Activated T-cell treated with anti-CD3 and anti-CD28 coated beads, Interleukin-2, amount 50 U/mL, for 72 hours (primary cell): ENCODE results near the gene SLIT3. TPM values are rescaled to one million over a fixed set of nuclear protein-coding genes. Genes with fewer than 3 reads are reported as not detected.
"Not testable (repeated sequence)": the region's sequence is repeated elsewhere in the genome, so short reads cannot be mapped to it uniquely, and the experiment has no call there.

Source experiments
- ATAC-seq, 2 donors: fragments of 150-1000 bp; cut with Tn5 transposase; replicated peaks in 1 of 2; 2 replicates each; pipeline ENCODE4 v1.10.0; 2021; ENCODE audit warnings: moderate library complexity in 2 of 2, mild to moderate bottlenecking in 1 of 2
- DNase-seq, 2 donors: peaks; one replicate each; pipeline ENCODE4 v3.0.0; 2021 to 2022; ENCODE audit warnings: mixed read lengths in 1 of 2
- H3K27ac Mint-ChIP-seq: one replicate; pipeline ENCODE4 v1.8.0; 2022; ENCODE audit warnings: mild to moderate bottlenecking, moderate library complexity, mixed read lengths
- H3K27me3 Mint-ChIP-seq: one replicate; pipeline ENCODE4 v1.8.0; 2022; ENCODE audit warnings: low read depth, mixed read lengths
- H3K36me3 Mint-ChIP-seq, 2 donors: one replicate each; pipeline ENCODE4 v1.8.0; 2022; ENCODE audit warnings: mixed read lengths in 2 of 2, mild to moderate bottlenecking in 1 of 2; ENCODE audit not compliant: insufficient read depth in 2 of 2
- H3K4me1 Mint-ChIP-seq: one replicate; pipeline ENCODE4 v1.8.0; 2022; ENCODE audit warnings: low read depth, mixed read lengths
- H3K4me3 Mint-ChIP-seq, 2 donors: one replicate each; pipeline ENCODE4 v1.8.0; 2022; ENCODE audit warnings: mild to moderate bottlenecking in 2 of 2, mixed read lengths in 2 of 2, moderate library complexity in 2 of 2
- H3K9me3 Mint-ChIP-seq, 2 donors: one replicate each; pipeline ENCODE4 v1.8.0; 2022; ENCODE audit warnings: mixed read lengths in 2 of 2
- total RNA-seq, 2 donors: library from RNA; stranded (reverse); gene quantifications; one replicate each; pipeline ENCODE4 v1.2.3, GENCODE V29; 2022

The SLIT3 gene
- total RNA-seq, 2 donors from 2014 or later = 1.7 to 3.1 TPM

DNA sequence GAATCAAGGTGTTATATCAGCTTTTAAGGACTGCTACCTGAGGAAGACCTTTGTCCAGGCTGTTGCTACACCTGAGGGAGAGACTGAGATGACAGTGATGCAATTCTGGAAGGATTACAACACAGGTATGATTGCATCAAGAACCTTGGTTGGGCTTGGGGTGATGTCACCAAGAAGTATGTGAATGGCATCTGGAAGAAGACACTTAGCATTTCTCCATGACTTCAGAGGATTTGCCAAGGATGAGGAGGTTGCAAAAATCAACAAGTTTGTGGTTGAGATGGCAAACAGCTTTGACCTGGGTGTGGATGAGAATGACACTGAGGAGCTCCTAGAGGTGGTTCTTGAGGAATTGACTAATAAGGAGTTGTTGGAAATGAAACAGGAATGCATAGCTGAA is 653.9 kb downstream of the SLIT3 start:
- Mint-ChIP-seq H3K36me3 (peaks cover 2 to 3% of the 10 kb centered on the region in 2 donors), H3K4me3 (no peak overlapping the region)
- DNase-seq = no peak

DNA sequence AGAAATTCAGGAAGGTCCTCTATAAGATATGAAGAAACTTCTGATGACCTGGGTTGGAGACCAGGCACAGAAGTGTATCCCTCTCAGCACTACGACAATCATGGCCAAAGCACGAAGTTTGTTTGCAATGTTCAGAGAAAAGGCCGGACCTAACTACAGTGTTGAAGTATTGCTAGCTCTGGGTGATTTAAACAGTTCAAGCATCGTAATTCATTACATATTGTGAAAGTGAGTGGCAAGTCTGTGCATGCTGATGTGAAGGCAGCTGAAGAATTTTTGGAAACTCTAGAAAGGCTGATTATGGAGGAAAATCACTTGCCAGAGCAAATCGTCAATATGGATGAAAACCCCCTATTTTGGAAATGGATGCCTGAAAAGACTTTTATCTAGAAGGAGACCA is 654.6 kb downstream of the SLIT3 start:
- no peak overlapping the region for H3K4me3 Mint-ChIP-seq
- no peak for ATAC-seq
- DNase-seq = no peak
- H3K36me3 Mint-ChIP-seq = peaks cover 2 to 3% of the 10 kb centered on the region in 2 donors
- peaks cover 6% of the 10 kb centered on the region for H3K4me1 Mint-ChIP-seq
- peaks cover 3 to 7% of the 10 kb centered on the region in 2 donors for H3K9me3 Mint-ChIP-seq
- peaks cover 7% of the 10 kb centered on the region for H3K27me3 Mint-ChIP-seq
- no peak overlapping the region for H3K27ac Mint-ChIP-seq

More for the DNA sequence above, 653.9 kb downstream of the SLIT3 start:
- H3K9me3 Mint-ChIP-seq = peaks cover 3 to 7% of the 10 kb centered on the region in 2 donors
- H3K4me1 Mint-ChIP-seq = peaks cover 6% of the 10 kb centered on the region
- peaks cover 7% of the 10 kb centered on the region for H3K27me3 Mint-ChIP-seq
- H3K27ac Mint-ChIP-seq = no peak overlapping the region
- ATAC-seq = no peak

DNA sequence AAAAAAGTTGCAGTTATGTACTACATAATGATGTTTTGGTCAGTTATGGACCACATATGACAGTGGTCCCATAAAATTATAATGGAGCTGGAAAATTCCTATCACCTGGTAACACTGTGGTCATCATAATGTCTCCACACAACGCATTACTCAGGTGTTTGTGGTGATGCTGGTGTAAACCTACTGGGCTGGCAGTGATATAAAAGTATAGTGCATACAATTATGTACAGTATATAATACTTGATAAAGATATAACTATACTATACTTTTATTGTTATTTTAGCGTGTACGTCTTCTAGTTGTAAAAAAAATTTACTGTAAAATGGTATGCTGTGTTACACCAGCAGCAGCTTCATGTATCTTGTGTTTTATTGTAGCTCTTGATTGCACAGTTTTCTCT is 655.7 kb downstream of the SLIT3 start:
- Mint-ChIP-seq H3K36me3 (peaks cover 2 to 3% of the 10 kb centered on the region in 2 donors), H3K4me1 (peaks cover 6% of the 10 kb centered on the region), H3K27me3 (no peaks in the 10 kb centered on the region), H3K9me3 (peaks cover 3 to 7% of the 10 kb centered on the region in 2 donors), H3K27ac (no peak overlapping the region), H3K4me3 (no peak overlapping the region)
- no peak for DNase-seq
- ATAC-seq = no peak

DNA sequence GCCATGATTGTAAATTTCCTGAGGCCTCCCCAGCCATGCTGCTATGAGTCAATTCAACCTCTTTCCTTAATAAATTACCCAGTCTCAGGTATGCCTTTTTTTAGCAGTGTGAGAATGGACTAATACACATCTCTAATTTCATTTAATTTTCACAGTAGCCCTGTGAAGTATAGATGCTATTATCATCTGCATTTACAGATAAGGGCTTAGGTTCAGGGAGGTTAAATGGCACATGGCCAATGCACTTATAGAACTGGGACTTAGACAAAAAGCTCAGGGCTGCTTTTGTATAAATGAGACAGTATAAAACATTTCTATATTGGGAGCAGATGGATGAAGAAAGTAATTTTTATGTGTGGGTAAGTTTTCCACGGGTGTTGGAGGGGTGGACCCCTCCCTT is 658.9 kb downstream of the SLIT3 start:
- ATAC-seq (no peak), DNase-seq (no peak)
- Mint-ChIP-seq H3K27me3 (no peaks in the 10 kb centered on the region), H3K36me3 (peaks cover 2 to 3% of the 10 kb centered on the region in 2 donors), H3K9me3 (peaks cover 3 to 4% of the 10 kb centered on the region in 2 donors), H3K4me3 (no peak overlapping the region), H3K4me1 (no peaks in the 10 kb centered on the region), H3K27ac (no peak overlapping the region)

DNA sequence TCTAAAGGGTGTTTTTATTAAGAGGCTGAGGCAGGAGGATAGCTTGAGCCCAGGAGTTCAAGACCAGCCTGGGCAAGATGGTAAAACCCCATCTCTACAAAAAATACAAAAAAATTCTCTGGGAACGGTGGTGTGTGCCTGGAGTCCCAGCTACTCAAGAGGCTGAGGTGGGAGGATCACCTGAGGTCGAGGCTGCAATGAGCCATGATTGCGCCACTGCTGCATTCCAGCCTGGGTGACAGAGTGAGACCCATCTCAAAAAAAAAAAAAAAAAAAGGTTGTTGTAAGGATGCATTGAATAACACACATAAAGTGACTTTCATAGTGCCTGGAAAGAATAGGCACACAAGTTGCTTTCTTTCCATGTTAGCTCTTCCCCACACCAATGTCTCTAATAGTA is 662.1 kb downstream of the SLIT3 start:
- not testable (repeated sequence) for H3K4me1 Mint-ChIP-seq, DNase-seq, H3K36me3 Mint-ChIP-seq, H3K4me3 Mint-ChIP-seq, H3K9me3 Mint-ChIP-seq, H3K27me3 Mint-ChIP-seq, ATAC-seq, H3K27ac Mint-ChIP-seq

DNA sequence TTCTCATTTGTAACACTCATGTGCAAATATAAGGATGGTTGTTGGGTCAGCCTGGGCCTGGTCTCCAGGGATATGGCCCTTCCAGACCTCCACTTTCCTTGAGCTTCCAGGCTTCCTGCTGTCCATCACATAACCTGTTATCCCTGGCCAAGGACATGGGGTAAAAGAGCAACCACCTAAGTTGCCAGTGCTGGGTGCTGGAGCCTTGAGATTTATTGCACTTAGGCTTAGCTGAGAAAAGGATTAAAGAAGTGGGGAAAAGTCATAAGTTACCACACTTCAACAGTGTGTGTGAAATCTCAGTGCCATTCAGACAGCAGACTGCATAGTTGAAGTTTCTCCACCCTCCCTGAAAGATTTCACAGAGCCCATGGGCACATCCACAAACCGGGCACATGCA is 663.1 kb downstream of the SLIT3 start:
- ATAC-seq (no peak), DNase-seq (no peak)
- H3K4me3 Mint-ChIP-seq = no peak overlapping the region
- H3K4me1 Mint-ChIP-seq = no peaks in the 10 kb centered on the region
- H3K9me3 Mint-ChIP-seq = peaks cover 1 to 6% of the 10 kb centered on the region in 2 donors
- no peak overlapping the region for H3K27ac Mint-ChIP-seq
- no peaks in the 10 kb centered on the region for H3K36me3 Mint-ChIP-seq
- H3K27me3 Mint-ChIP-seq = peaks cover 6% of the 10 kb centered on the region

DNA sequence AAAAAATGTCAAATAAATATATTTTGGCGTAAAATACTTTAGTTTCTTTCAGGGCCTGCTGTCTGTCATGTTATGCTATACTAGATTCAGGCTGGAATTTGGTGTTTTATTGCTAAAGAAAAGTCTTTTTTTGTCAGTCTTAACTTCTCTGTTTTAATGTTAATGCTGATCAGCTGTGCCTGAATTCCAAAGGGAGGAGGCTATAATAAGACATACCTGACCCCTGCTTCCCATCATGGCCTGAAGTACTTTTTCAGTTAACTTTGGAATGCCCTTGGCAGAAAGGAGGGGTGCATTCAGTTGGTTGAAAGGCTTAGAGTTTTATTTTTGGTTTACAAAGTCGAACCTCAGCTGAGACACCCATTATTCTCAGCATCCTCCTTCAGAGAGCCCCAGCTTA is 663.7 kb downstream of the SLIT3 start:
- DNase-seq (no peak), ATAC-seq (no peak)
- Mint-ChIP-seq H3K27me3 (peaks cover 6% of the 10 kb centered on the region), H3K27ac (no peak overlapping the region), H3K36me3 (no peaks in the 10 kb centered on the region), H3K9me3 (peaks cover 1 to 6% of the 10 kb centered on the region in 2 donors), H3K4me1 (no peaks in the 10 kb centered on the region), H3K4me3 (no peak overlapping the region)

DNA sequence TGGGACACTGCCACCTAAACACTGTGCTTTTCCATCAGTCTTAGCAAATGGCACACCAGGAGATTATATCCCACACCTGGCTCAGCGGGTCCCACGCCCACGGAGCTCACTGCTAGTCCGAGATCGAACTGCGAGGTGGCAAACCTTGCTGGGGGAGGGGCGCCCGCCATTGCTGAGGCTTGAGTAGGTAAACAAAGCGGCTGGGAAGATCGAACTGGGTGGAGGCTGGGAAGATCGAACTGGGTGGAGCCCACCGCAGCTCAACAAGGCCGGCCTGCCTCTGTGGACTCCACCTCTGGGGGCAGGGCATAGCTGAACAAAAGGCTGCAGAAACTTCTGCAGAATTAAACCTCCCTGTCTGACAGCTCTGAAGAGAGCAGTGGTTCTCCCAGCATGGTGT is 670.0 kb downstream of the SLIT3 start:
- H3K9me3 Mint-ChIP-seq, H3K27ac Mint-ChIP-seq: not testable (repeated sequence)

DNA sequence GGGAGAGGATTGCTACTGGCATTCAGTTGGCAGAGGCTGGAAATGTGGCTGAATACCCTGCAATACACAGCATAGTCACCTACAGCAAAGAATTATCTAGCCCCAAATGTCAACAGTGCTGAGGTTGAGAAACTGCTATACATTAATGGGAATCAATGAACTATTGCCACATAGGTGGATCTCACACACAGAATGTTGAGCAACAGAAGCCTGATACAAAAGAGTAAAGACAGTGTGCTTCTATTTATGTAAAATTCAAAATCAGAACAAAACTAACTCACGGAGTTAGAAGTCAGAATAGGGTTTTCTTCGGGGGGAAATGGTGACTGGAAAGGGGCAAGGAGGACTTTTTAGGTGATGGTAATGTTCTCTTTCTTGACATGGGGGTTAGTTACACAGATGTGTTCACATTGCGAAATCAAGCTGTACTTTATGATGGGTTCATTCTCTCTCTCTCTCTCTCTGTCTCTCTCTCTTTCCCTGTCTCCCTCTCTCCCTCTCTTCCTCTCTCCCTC is 676.0 kb downstream of the SLIT3 start:
- peaks cover 0 to 2% of the 10 kb centered on the region in 2 donors for H3K9me3 Mint-ChIP-seq
- H3K27ac Mint-ChIP-seq = no peak overlapping the region
- ATAC-seq (no peak), DNase-seq (no peak)
- H3K27me3 Mint-ChIP-seq = peaks cover 11% of the 10 kb centered on the region
- H3K4me3 Mint-ChIP-seq = no peak overlapping the region
- peaks cover 0 to 3% of the 10 kb centered on the region in 2 donors for H3K36me3 Mint-ChIP-seq
- no peaks in the 10 kb centered on the region for H3K4me1 Mint-ChIP-seq

More for the DNA sequence above, 670.0 kb downstream of the SLIT3 start:
- not testable (repeated sequence) for H3K36me3 Mint-ChIP-seq, ATAC-seq, DNase-seq, H3K4me3 Mint-ChIP-seq, H3K4me1 Mint-ChIP-seq
- H3K27me3 Mint-ChIP-seq = peaks cover 31% of the 10 kb centered on the region

DNA sequence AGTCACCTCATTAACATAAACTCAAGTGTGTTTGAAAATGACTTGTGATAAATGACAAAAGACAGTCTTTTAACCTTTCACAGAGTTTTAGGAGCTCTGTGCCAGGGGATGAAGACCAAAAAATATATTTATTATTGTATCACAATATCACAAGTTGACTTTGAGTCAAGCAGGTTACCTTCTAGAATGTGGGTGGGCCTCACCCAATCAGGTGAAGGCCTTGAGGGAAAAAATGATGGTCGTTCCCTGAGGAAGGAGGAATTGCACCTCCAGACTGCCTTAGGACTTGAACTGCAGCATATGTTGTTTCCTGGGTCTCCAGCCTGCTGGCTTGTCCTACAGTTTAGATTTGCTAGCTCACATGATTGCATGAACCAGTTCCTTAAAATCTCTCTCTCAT is 680.1 kb downstream of the SLIT3 start:
- Mint-ChIP-seq H3K9me3 (no peaks in the 10 kb centered on the region), H3K4me1 (no peaks in the 10 kb centered on the region), H3K27me3 (no peaks in the 10 kb centered on the region), H3K36me3 (no peaks in the 10 kb centered on the region), H3K27ac (no peak overlapping the region), H3K4me3 (no peak overlapping the region)
- DNase-seq (no peak), ATAC-seq (no peak)

DNA sequence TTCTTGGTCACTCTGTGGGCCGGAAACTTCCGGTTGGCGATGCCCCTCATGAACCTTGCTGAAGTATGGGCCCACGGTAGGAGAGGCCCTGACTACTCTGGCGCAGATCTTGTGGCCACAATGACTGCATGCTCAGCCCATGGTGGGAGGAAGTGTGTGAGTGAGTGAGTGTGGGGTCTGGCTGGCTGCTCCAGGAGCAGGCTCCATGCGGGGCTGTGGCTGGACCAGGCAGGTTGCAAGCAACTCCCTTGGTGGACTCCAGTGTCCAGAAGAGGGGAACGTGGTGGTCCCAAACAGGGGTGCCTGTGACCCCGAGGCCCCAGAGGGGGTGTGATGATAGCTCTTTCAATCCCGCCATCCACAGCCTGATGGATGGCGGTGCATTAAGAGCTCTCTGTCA is 686.3 kb downstream of the SLIT3 start:
- Mint-ChIP-seq H3K9me3 (no peaks in the 10 kb centered on the region), H3K4me3 (no peak overlapping the region), H3K27me3 (no peaks in the 10 kb centered on the region), H3K4me1 (peaks cover 18% of the 10 kb centered on the region), H3K36me3 (no peaks in the 10 kb centered on the region), H3K27ac (no peak overlapping the region)
- ATAC-seq = no peak
- no peak for DNase-seq

DNA sequence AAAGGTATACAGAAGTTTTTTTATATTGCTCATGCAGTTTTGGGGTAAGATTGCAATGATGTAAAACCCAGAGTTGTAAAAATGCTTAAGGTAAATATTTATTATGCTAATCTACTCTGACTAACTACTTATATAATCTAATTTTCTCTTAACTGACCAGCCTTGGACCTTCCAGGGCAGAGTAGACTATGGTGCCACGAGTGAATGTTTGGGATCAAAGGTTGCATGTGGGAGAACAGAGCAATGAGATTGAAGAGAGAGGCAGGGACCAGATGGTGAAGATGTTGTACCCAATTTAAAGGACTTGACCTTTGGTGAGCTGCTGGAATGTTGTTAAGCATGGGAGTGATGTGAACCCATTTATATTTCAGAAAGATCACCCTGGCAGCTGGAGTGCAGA is 686.9 kb downstream of the SLIT3 start:
- no peaks in the 10 kb centered on the region for H3K9me3 Mint-ChIP-seq
- H3K4me3 Mint-ChIP-seq = no peak overlapping the region
- H3K4me1 Mint-ChIP-seq = peaks cover 18% of the 10 kb centered on the region
- no peaks in the 10 kb centered on the region for H3K36me3 Mint-ChIP-seq
- no peak for ATAC-seq
- no peaks in the 10 kb centered on the region for H3K27me3 Mint-ChIP-seq
- H3K27ac Mint-ChIP-seq = no peak overlapping the region
- DNase-seq = no peak

DNA sequence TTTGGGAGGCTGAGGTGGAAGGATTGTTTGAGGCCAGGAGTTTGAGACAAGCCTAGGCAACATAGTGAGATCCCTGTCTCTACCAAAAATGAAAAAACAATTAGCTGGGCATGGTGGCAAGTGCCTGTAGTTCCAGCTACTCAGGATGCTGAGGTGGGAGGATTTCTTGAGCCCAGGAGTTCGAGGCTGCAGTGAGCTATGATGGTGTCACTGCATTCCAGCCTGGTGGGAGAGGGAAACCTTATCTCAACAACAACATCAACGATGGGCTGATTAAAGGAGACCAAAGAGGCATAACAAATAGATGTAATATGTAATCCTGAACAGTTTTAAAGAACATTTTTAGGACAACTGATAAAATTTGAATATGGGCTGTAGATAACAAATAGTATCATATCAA is 687.5 kb downstream of the SLIT3 start:
- Mint-ChIP-seq H3K27ac (peak overlapping the region; percentile 7), H3K4me3 (peak overlapping the region; percentile 19 to 60), H3K27me3 (no peaks in the 10 kb centered on the region), H3K36me3 (no peaks in the 10 kb centered on the region), H3K9me3 (no peaks in the 10 kb centered on the region), H3K4me1 (peaks cover 24% of the 10 kb centered on the region)
- DNase-seq = no peak
- no peak for ATAC-seq

DNA sequence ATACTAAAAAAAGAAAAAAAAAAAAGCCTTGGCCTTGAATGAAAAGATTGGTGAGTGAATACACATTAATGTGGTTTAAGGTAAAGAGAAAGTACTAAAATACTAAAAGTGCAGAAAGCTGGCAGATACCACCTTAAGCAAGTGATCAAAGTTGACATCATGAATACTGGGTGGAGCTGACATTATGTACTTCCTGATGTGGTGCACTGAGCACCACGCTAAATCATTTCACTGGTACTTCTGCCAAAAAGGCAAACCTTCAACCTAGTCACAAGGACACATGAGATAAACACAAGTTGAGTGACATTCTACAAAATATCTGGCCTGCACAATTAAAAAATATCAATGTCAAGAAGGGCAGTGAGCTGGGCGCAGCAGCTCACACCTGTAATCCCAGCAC is 687.9 kb downstream of the SLIT3 start:
- peak; percentile 80 to 86 for ATAC-seq
- no peaks in the 10 kb centered on the region for H3K9me3 Mint-ChIP-seq
- DNase-seq = peak in 1 of 2 donors; percentile 27

More for the DNA sequence above, 687.9 kb downstream of the SLIT3 start:
- peak overlapping the region; percentile 19 to 60 for H3K4me3 Mint-ChIP-seq
- no peaks in the 10 kb centered on the region for H3K36me3 Mint-ChIP-seq
- peaks cover 28% of the 10 kb centered on the region for H3K4me1 Mint-ChIP-seq
- H3K27me3 Mint-ChIP-seq = no peaks in the 10 kb centered on the region
- H3K27ac Mint-ChIP-seq = peak overlapping the region; percentile 80
